ENCODE data around the gene LRRC1.

The LRRC1 gene

GRCh38 chr6:53771785-53772624 lies 22.8 kb upstream of the LRRC1 start:
- TF ChIP-seq GATA3 (IDR thresholded peaks at IDR 0.05; ENCODE audit: low read depth, low read length) (no peak), GATA2 (IDR thresholded peaks at IDR 0.05; ENCODE audit: low read depth, low read length) (no peak)

GRCh38 chr6:53773044-53773696 lies 21.6 kb upstream of the LRRC1 start:
- TF ChIP-seq GATA2 (IDR thresholded peaks at IDR 0.05; ENCODE audit: low read depth, low read length) (no peak), GATA3 (IDR thresholded peaks at IDR 0.05; ENCODE audit: low read depth, low read length) (no peak)

GRCh38 chr6:53786832-53787231 lies 8.0 kb upstream of the LRRC1 start:
- TF ChIP-seq GATA3 (IDR thresholded peaks at IDR 0.05; ENCODE audit: low read depth, low read length) (no peak), GATA2 (IDR thresholded peaks at IDR 0.05; ENCODE audit: low read depth, low read length) (no peak)

GRCh38 chr6:53790886-53791285 lies 3.9 kb upstream of the LRRC1 start:
- TF ChIP-seq GATA2 (IDR thresholded peaks at IDR 0.05; ENCODE audit: low read depth, low read length) (no peak), GATA3 (IDR thresholded peaks at IDR 0.05; ENCODE audit: low read depth, low read length) (no peak)

- no peak for TF ChIP-seq GATA3 (IDR thresholded peaks at IDR 0.05; ENCODE audit: low read depth, low read length)
- TF ChIP-seq GATA2 (IDR thresholded peaks at IDR 0.05; ENCODE audit: low read depth, low read length), result no peak
These were observed 2.8 kb upstream of the LRRC1 start for GRCh38 chr6:53792016-53792415.

- no peak for TF ChIP-seq GATA3 (IDR thresholded peaks at IDR 0.05; ENCODE audit: low read depth, low read length)
- no peak for TF ChIP-seq GATA2 (IDR thresholded peaks at IDR 0.05; ENCODE audit: low read depth, low read length)
These were observed 1.9 kb upstream of the LRRC1 start for GRCh38 chr6:53792973-53793317.

- TF ChIP-seq GATA3 (IDR thresholded peaks at IDR 0.05; ENCODE audit: low read depth, low read length) (no peak), GATA2 (IDR thresholded peaks at IDR 0.05; ENCODE audit: low read depth, low read length) (no peak)
These were observed 1.3 kb upstream of the LRRC1 start for GRCh38 chr6:53793318-53794136.

GRCh38 chr6:53794137-53794719 lies 577 bp upstream of the LRRC1 start:
- TF ChIP-seq GATA2 (IDR thresholded peaks at IDR 0.05; ENCODE audit: low read depth, low read length) (no peak), GATA3 (IDR thresholded peaks at IDR 0.05; ENCODE audit: low read depth, low read length) (no peak)

- TF ChIP-seq GATA2 (IDR thresholded peaks at IDR 0.05; ENCODE audit: low read depth, low read length) (no peak), GATA3 (IDR thresholded peaks at IDR 0.05; ENCODE audit: low read depth, low read length) (no peak)
These were observed 516 bp downstream of the LRRC1 start for GRCh38 chr6:53795340-53795701.

- no peak for TF ChIP-seq GATA3 (IDR thresholded peaks at IDR 0.05; ENCODE audit: low read depth, low read length)
- TF ChIP-seq GATA2 (IDR thresholded peaks at IDR 0.05; ENCODE audit: low read depth, low read length), result no peak
These were observed 1.1 kb downstream of the LRRC1 start for GRCh38 chr6:53795702-53796450.

- TF ChIP-seq GATA2 (IDR thresholded peaks at IDR 0.05; ENCODE audit: low read depth, low read length) (no peak), GATA3 (IDR thresholded peaks at IDR 0.05; ENCODE audit: low read depth, low read length) (no peak)
These were observed 1.6 kb downstream of the LRRC1 start for GRCh38 chr6:53796451-53796780.

- no peak for TF ChIP-seq GATA2 (IDR thresholded peaks at IDR 0.05; ENCODE audit: low read depth, low read length)
- no peak for TF ChIP-seq GATA3 (IDR thresholded peaks at IDR 0.05; ENCODE audit: low read depth, low read length)
These were observed 2.0 kb downstream of the LRRC1 start for GRCh38 chr6:53796791-53797190.

- no peak for TF ChIP-seq GATA2 (IDR thresholded peaks at IDR 0.05; ENCODE audit: low read depth, low read length)
- no peak for TF ChIP-seq GATA3 (IDR thresholded peaks at IDR 0.05; ENCODE audit: low read depth, low read length)
These were observed 2.5 kb downstream of the LRRC1 start for GRCh38 chr6:53797304-53797703.

- TF ChIP-seq GATA3 (IDR thresholded peaks at IDR 0.05; ENCODE audit: low read depth, low read length) (no peak), GATA2 (IDR thresholded peaks at IDR 0.05; ENCODE audit: low read depth, low read length) (no peak)
These were observed 4.5 kb downstream of the LRRC1 start for GRCh38 chr6:53799340-53799739.
